ENCODE results near the gene LHX2.

Gene LHX2

DNA sequence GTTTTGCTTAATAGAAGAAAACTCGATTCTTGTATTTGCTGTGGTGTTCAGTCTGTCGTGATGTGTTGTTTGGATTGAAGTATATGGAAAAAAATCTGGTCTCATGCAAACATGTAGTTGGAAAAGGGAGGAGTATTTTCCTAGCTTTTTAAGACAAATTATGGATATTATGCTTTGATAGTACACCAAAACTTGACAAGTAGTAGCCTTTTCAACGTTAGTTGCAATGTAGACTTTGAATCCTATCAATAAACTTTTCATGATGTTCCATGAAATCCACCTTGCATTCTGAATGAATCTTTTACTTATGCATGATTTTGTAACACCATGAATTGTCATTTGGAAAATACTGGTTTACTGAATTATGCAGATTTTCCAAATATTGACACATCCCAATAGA is 64.2 kb downstream of the LHX2 start:
- TF ChIP-seq GATA3 (IDR thresholded peaks at IDR 0.05; ENCODE audit: low read depth, low read length) = no peak
- TF ChIP-seq GATA2 (IDR thresholded peaks at IDR 0.05; ENCODE audit: low read depth, low read length) = no peak

DNA sequence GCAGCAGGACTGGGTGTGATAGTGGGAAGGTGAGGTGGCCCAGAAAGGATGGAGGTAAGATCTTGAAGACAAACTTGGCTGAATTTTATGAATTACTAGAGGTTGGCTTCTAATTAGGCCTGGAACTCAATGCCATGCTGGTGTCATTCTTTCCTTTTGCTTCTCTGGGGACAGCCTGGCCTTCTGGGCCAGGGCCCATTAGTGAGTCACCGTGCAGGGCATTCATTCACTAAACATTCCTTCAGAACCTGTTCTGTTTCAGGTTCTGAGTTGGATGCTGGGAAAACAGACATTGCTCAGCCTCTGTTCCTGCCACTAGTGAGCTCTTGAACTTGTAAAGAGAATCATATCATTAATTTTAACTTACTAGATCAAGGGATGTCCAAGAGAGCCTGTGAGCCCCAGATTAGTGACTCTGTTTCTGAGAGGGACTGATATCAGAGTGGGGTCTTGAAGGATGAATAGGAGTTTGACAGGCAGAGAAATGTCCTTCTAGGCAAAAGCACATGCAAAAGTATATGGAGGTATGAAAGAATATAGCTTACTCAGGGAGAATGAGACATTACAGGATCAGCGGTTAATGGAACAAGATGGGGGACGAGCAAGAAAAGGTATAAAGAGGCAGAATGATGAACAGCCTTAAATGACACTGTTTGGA is 66.5 kb downstream of the LHX2 start:
- no peak for TF ChIP-seq GATA3 (IDR thresholded peaks at IDR 0.05; ENCODE audit: low read depth, low read length)
- TF ChIP-seq GATA2 (IDR thresholded peaks at IDR 0.05; ENCODE audit: low read depth, low read length) = no peak

DNA sequence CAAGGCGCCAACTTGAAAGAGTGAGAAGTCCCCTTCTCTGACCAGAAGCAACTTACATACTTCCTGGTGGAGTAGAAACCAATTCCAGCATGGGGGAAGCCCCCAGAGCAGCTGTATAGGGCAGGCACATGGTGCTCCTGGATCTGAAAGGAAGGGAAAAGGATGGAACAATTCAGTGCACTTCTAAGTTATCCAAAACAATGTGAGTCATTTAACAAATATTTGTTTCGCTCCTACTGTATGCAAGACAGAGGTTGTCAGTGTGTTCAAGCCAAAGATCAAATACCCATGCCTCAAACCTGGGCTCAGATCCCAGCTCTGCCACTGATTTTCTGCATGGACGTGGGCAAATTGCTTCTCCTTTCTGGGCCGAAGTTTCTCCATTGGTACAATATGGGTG is 67.1 kb downstream of the LHX2 start:
- TF ChIP-seq GATA2 (IDR thresholded peaks at IDR 0.05; ENCODE audit: low read depth, low read length) (no peak), GATA3 (IDR thresholded peaks at IDR 0.05; ENCODE audit: low read depth, low read length) (no peak)

- no peak for TF ChIP-seq GATA2 (IDR thresholded peaks at IDR 0.05; ENCODE audit: low read depth, low read length)
- TF ChIP-seq GATA3 (IDR thresholded peaks at IDR 0.05; ENCODE audit: low read depth, low read length) = no peak
These were observed 67.8 kb downstream of the LHX2 start for GRCh38 chr9:124079176-124079925.

- no peak for TF ChIP-seq GATA2 (IDR thresholded peaks at IDR 0.05; ENCODE audit: low read depth, low read length)
- TF ChIP-seq GATA3 (IDR thresholded peaks at IDR 0.05; ENCODE audit: low read depth, low read length) = no peak
These were observed 71.1 kb downstream of the LHX2 start for GRCh38 chr9:124082622-124083021.

Measured in SH-SY5Y (cell line).